HFF-Myc (cell line): ENCODE measurements around the gene TUT1.
A peak's percentile ranks its signal among the peaks of the same experiment; 100 is the strongest.

Experiments used
- DNase-seq: peaks from one replicate; pipeline ENCODE4 v3.0.0-alpha.2; 2011; ENCODE audit warnings: low read depth; ENCODE audit errors: extremely low read depth
- H3K4me3 ChIP-seq: replicated peaks from 2 replicates; pipeline ENCODE4 v1.5.1; 2011; ENCODE audit warnings: low read depth, mild to moderate bottlenecking, control low read depth, low read length
- CTCF ChIP-seq: IDR thresholded peaks from 2 replicates; pipeline ENCODE4 v1.5.1; 2012; ENCODE audit warnings: mild to moderate bottlenecking, low read depth, low read length, control low read depth; ENCODE audit errors: missing control alignments

The TUT1 gene

GRCh38 chr11:62610814-62611704 lies 19.7 kb upstream of the TUT1 start:
- TF ChIP-seq CTCF: no peak
- peak overlapping the region; percentile 66 for H3K4me3 ChIP-seq
- no peak for DNase-seq

DNA sequence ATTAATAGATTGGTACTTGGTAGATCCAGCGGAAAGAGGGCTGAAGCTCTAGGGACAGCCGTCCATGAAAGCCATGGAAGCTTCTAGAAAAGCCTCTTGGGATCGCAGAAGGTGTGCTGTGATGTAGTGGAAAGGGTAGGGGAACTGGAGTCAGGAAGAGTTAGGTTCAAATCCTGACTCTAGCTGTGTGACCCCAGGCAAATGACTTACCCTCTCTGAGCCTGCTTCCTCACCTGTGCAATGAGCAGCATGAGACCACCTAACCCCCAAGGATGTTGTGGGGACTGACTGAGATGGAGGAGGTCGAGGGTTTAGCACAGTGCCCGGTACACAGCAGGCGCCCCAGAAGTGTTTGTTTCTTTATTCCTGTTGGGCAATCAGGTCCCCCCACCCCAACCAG lies 19.1 kb upstream of the TUT1 start:
- no peak overlapping the region for H3K4me3 ChIP-seq
- no peak for DNase-seq
- TF ChIP-seq CTCF: no peak

DNA sequence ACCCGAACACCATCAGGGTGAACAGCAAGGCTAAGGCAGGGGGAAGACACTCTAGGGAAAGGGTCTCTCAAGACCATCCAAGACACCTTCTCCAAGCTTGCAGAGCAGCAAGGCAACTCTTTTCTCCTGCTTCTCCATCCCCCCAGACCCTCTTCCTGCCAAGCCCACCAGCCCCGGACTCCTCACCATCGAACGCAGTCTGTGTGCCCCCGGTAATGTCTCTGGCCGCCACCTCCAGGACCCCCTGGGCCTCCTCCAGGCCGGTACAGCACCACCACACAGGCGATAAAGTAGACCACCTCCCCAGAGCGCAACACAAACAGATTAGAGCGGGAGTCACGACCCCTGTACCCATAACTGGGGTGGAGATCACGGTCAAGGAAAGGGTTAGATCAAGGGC lies 17.5 kb upstream of the TUT1 start:
- TF ChIP-seq CTCF: no peak
- no peak for DNase-seq

DNA sequence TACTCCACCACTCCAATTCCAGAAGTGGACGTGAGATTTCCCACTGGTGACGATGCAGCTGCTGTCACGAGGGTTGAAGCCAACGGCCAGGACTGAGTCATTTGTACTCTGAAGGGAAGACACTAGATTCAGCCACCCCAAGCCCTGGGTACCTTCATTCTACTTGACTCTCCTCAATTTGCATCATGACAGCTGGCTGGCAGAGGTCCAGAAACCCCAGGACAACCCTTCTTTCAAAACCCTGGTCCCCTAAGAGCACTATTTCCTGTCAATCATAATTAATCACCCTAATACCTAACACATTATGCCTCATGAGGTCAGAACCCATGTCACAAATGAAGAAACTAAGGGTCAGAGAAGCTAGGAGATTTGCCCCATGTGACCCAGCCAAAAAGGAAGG lies 16.4 kb upstream of the TUT1 start:
- TF ChIP-seq CTCF: no peak
- DNase-seq: no peak
- H3K4me3 ChIP-seq: no peak overlapping the region

More for the DNA sequence above, 17.5 kb upstream of the TUT1 start:
- H3K4me3 ChIP-seq: no peak overlapping the region

- H3K4me3 ChIP-seq: no peak overlapping the region
- no peak for DNase-seq
- TF ChIP-seq CTCF: no peak
Observed at GRCh38 chr11:62605902-62606301, 14.6 kb upstream of the TUT1 start.

DNA sequence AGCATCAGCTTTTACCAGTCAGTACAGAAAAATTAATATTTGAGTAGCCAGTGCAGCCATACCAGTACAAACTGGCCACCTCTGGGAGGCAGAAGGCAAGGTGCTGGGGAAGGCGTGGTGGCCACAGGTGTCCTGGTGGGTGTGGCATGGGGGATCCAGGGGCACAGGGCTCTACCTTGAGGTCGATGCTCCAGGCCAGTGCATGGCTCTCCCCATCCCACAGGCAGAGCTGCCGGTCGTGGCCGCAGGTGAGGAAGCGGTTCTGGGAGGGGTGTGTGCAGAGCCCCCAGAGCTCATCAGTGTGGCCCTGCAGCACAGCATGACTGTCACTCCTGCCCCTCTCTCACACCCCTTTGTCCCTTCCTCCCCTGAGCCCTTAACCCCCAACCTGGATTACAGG lies 14.1 kb upstream of the TUT1 start:
- DNase-seq: no peak
- no peak for TF ChIP-seq CTCF
- no peak overlapping the region for H3K4me3 ChIP-seq

- TF ChIP-seq CTCF: no peak
- H3K4me3 ChIP-seq: no peak overlapping the region
- no peak for DNase-seq
Observed at GRCh38 chr11:62604460-62605120, 13.3 kb upstream of the TUT1 start.
